ENCODE results near the gene ACBD4.

The ACBD4 gene

GRCh38 chr17:45184144-45184543, 48.7 kb downstream of the ACBD4 start:
- H3K36me3 ChIP-seq (ENCODE audit: control insufficient read depth in 2 of 2, insufficient read depth in 2 of 2, low read length in 2 of 2) = no peaks in the 10 kb centered on the region
- no peak overlapping the region for H3K27ac ChIP-seq (ENCODE audit: low read depth in 2 of 2, low read length in 2 of 2)
- H3K4me3 ChIP-seq (ENCODE audit: low read length in 2 of 2) = no peak overlapping the region

GRCh38 chr17:45186801-45187354, 51.4 kb downstream of the ACBD4 start:
- Histone ChIP-seq H3K27me3 (ENCODE audit: control insufficient read depth in 2 of 2, insufficient read depth in 2 of 2, low read length in 2 of 2) (no peaks in the 10 kb centered on the region), H3K27ac (ENCODE audit: low read depth in 2 of 2, low read length in 2 of 2) (no peak overlapping the region), H3K4me1 (ENCODE audit: control insufficient read depth in 2 of 2, insufficient read depth in 2 of 2, low read length in 2 of 2) (no peaks in the 10 kb centered on the region), H3K36me3 (ENCODE audit: control insufficient read depth in 2 of 2, insufficient read depth in 2 of 2, low read length in 2 of 2) (no peaks in the 10 kb centered on the region), H3K4me3 (ENCODE audit: low read length in 2 of 2) (no peak overlapping the region), H3K9ac (ENCODE audit: low read depth in 1 of 2, low read length in 2 of 2) (no peak overlapping the region), H3K9me3 (ENCODE audit: control insufficient read depth in 2 of 2, low read length in 2 of 2) (no peaks in the 10 kb centered on the region)

More at GRCh38 chr17:45184144-45184543, 48.7 kb downstream of the ACBD4 start:
- no peaks in the 10 kb centered on the region for H3K4me1 ChIP-seq (ENCODE audit: control insufficient read depth in 2 of 2, insufficient read depth in 2 of 2, low read length in 2 of 2)
- H3K9me3 ChIP-seq (ENCODE audit: control insufficient read depth in 2 of 2, low read length in 2 of 2) = no peaks in the 10 kb centered on the region
- H3K27me3 ChIP-seq (ENCODE audit: control insufficient read depth in 2 of 2, insufficient read depth in 2 of 2, low read length in 2 of 2) = no peaks in the 10 kb centered on the region
- no peak overlapping the region for H3K9ac ChIP-seq (ENCODE audit: low read depth in 1 of 2, low read length in 2 of 2)

GRCh38 chr17:45189009-45189408, 53.5 kb downstream of the ACBD4 start:
- H3K36me3 ChIP-seq (ENCODE audit: control insufficient read depth in 2 of 2, insufficient read depth in 2 of 2, low read length in 2 of 2) = no peaks in the 10 kb centered on the region
- H3K9ac ChIP-seq (ENCODE audit: low read depth in 1 of 2, low read length in 2 of 2) = no peak overlapping the region

GRCh38 chr17:45190503-45191255, 55.2 kb downstream of the ACBD4 start:
- Histone ChIP-seq H3K9ac (ENCODE audit: low read depth in 1 of 2, low read length in 2 of 2) (no peak overlapping the region), H3K36me3 (ENCODE audit: control insufficient read depth in 2 of 2, insufficient read depth in 2 of 2, low read length in 2 of 2) (no peaks in the 10 kb centered on the region), H3K4me3 (ENCODE audit: low read length in 2 of 2) (no peak overlapping the region), H3K9me3 (ENCODE audit: control insufficient read depth in 2 of 2, low read length in 2 of 2) (no peaks in the 10 kb centered on the region), H3K4me1 (ENCODE audit: control insufficient read depth in 2 of 2, insufficient read depth in 2 of 2, low read length in 2 of 2) (no peaks in the 10 kb centered on the region), H3K27ac (ENCODE audit: low read depth in 2 of 2, low read length in 2 of 2) (no peak overlapping the region), H3K27me3 (ENCODE audit: control insufficient read depth in 2 of 2, insufficient read depth in 2 of 2, low read length in 2 of 2) (no peaks in the 10 kb centered on the region)

More at GRCh38 chr17:45189009-45189408, 53.5 kb downstream of the ACBD4 start:
- no peaks in the 10 kb centered on the region for H3K27me3 ChIP-seq (ENCODE audit: control insufficient read depth in 2 of 2, insufficient read depth in 2 of 2, low read length in 2 of 2)
- no peaks in the 10 kb centered on the region for H3K9me3 ChIP-seq (ENCODE audit: control insufficient read depth in 2 of 2, low read length in 2 of 2)
- H3K4me1 ChIP-seq (ENCODE audit: control insufficient read depth in 2 of 2, insufficient read depth in 2 of 2, low read length in 2 of 2) = no peaks in the 10 kb centered on the region
- no peak overlapping the region for H3K27ac ChIP-seq (ENCODE audit: low read depth in 2 of 2, low read length in 2 of 2)
- no peak overlapping the region for H3K4me3 ChIP-seq (ENCODE audit: low read length in 2 of 2)

Measured in mucosa of rectum (tissue), 2 donors.